ENCODE results near the gene TPBGL.
A peak's percentile ranks its signal among the peaks of the same experiment; 100 is the strongest.
"Not testable (repeated sequence)": the region's sequence is repeated elsewhere in the genome, so short reads cannot be mapped to it uniquely, and the experiment has no call there.

TPBGL gene

DNA sequence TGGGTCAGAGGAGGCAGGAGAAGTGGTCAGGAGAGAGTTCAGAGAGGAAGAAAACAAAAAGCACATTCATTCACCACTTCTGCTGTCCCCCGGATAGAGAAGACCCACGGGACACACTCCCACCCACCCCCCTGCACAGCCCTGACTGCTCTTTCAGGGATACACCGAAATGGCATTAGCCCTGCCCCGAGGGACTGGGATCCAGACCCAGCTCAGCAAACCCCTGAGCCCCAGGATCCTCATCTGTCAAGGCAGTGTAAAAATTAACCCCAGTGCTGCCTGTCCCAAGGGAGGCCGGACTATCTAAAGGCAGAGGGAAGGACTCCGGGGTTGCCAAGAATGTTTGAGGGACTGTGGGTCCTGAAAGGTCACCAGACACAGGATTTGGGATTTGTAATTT is 31.2 kb downstream of the TPBGL start:
- no peak for DNase-seq

DNA sequence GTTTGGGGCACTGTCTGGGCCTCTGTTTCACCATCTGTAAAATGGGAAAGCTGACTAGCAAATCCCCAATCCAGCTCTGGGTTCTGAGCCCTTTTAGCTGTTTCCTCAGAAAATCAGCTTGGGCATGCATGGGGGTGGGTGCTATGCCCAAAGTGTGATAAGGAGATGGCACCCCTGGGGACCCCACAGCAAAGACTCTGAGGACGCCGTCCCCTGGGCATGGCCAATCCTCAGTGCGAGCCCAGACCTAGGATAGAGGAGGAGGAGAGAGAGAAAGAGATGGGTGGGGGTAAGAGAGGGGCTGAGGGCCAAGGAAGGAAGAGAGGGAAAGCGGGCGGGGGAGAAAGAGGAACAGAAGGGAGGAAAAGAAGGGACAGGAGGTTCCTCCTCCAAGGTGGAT is 31.8 kb downstream of the TPBGL start:
- DNase-seq, result no peak

DNA sequence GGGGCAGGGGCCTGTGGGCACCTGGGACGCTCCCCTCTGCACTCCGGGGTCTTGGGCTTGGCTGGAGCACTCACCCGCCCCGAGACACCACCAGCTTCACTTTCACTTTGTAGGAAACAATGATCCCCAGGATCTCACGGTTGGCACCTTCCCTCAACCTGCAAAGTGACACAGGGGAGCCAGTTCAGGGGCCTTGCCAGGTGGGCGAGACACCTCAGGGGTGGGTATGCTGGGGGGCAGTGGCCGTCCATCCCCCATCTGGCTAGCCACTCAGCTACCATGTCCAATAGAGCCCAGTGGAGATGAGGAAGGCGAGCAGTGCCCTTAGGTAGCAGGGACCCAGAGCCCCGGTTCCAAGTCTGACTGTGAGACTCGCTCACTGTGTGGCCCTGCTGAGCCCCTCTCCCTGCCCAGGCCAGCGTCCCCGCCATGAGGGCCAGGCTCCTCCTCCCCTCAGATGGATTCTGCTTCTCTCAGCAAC is 32.3 kb downstream of the TPBGL start:
- no peak for DNase-seq

DNA sequence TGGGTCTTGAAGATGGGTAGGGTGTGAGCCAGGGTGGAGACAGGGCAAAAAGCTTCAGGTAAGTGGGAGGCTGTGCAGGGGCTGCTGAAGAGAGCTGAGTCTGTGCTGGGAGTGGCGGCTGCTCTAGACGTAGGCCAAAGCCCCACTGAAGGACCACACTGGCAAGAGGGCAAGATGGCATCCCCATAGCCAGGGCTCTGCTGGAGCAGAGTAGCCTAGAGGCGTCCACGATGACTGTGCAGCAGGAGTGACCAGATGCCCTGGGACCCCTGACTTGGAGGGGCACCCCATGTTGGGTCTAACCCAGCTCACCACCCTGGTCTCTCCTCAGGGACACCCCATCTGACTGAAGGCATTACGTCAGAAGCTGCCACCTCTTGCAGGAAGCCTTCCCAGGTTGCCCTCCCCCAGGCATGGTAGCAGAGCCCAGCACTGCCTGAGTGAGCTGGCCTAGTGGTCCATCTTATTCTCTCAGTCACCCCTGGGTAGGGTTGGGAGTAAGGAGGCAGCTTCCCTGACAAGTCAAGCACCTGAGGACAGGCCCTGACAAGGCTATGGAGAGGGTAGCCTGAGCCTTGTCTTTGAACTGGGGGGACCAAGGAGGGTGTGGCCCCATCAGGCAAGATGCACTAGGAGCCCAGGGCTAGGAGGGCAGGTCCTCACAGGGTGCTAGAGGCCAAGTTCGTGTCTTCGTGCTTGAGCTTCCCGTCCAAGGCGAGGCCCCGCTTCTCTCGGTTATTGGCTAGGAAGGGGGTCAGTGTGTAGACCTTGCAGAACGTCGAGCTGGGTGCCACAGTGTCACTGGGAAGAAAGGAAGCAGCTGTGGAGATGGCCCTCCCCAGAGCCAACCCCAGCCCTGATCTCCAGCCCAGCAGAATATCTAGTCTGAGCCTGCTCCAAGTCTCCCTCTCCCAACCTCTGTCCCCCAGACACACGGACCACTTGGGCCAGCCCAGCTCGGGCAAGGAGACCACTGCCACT is 33.1 kb downstream of the TPBGL start:
- DNase-seq, result no peak

DNA sequence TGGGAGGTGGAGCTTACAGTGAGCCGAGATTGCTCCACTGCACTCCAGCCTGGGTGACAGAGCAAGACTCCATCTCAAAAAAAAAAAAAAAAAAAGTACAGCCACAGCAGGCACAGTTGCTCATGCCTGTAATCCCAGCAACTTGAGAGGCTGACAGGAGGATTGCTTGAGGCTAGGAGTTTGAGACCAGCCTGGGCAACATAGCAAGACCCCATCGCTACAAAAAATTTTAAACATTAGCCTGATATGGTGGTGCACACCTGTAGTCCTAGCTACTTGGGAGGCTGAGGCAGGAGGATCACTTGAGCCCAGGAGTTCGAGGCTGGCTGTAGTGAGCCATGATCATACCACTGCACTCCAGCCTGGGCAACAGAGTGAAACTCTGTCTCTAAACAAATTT is 34.1 kb downstream of the TPBGL start:
- DNase-seq, result not testable (repeated sequence)

DNA sequence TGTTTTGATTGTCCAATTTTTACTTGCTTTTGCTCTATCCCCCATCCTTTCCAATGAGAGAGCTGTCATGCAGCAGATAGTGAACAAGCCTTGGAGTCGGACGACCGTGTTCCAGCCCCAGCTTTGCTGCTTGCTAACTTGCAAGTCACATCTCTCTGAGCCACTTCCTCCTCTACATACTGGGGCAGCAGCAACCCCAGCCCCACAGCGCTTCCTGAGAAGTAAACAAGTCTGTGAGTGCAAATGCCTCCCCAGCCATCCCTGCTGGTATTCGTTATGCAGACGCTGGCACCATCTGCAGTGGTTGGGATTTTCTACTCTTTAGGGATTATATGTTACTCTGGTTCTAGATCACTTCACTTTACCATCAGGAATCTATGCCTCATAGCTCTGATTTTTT is 35.0 kb downstream of the TPBGL start:
- peak in 16 of 56 donors; percentile 13 to 63 (median 35) for DNase-seq

DNA sequence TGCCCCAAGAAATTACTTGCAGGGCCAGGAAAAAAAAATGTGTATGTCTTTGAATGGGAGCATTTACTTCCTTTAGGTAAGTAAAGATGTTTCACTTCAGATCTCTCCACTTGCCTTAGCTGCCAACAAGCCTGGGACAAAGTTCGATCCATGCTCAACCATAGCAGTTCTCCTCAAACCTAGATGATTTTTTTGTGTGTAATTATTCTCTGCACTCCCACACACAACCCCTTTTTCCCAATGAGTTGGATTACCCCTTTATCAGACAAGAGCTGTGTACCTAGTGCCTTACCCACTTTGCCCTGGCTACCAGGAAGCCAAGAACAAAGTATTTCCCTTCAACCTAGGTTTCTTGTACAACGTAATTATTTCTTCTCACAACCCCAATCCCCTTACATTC is 35.6 kb downstream of the TPBGL start:
- DNase-seq, result no peak

DNA sequence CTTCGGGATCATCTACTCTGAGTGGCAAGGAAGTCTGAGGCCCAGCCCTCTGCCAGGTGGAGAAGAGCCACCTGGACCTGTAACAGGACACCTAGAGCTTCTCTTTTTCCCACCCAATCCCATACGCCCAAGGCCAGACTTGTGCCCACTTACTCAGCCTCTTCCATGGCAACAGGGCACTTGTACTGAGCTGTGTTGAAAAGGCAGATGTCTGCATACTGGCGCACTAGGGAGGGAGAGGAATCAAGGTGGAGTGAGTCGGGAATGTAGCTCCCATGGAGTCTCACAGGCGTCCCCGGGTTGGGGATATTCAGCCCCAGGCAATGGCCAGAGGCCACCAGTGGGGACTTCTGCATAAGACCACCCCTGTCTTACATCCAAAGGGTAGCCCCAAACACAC is 36.1 kb downstream of the TPBGL start:
- DNase-seq, result no peak

DNA sequence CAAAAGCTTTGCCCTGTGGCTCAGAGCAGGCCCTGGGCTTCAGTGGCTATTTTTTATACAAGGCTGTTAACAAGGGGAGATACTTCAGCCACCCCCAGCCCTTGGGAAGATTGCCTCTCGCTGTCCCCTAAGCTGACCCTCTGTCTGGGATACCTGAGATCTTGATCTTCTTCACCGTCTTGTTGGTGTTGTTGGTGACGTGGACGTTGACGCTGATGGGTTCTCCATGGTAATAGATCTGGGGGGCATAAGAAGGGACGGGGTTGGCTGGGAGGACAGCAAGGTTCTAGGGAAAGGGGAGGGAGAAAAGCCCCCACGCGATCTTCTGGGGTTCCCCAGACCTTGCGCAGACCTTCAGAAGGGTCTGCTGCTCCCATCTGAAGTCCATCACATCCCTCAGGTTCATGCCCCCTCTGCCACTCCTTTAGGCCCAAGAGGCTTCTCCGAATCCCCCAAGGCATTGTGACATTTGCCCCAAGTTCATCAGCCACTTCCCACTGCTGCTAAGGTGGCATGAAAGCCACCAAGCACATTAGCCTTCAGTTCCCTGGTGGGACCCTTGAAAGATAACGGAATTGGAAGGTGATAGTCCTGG is 36.7 kb downstream of the TPBGL start:
- DNase-seq, result no peak

DNA sequence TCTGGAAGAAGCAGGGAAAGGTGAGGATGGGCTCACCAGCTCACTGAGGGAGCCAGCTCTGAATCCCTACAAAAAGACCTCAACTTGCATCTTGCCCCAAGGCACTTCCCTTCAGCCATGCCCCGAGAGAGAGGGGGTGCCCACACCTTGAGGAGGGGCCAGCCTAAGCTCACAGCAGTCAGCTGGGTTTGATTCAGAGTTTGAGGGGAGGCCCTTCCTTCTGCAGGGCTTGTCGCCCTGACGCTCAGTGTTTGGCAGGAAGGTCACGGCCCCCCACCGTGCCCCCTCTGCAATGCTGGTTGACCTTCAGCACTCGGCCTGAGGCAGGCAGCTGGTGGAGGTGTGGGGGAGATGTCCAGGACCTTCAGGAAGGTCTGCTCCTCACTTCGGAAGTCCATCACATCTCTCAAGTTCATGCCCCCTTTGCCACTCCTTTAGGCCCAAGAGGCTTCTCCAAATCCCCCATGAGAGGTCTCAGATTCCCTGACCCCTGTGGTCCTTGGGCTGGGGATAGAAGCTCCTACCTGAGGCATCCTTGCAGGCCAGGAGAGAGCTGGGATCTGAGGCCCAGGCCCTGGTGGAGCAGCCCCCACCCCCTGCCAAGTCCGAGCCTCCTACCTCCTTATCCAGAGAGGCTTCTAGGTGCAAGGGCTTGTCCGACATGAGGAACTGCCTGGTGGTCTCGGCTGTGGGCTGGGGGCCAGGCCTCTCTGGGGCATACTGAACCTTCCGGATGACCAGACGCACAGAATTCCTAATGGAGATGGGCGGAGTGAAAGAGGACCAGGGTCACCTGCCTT is 37.6 kb downstream of the TPBGL start:
- DNase-seq, result no peak

DNA sequence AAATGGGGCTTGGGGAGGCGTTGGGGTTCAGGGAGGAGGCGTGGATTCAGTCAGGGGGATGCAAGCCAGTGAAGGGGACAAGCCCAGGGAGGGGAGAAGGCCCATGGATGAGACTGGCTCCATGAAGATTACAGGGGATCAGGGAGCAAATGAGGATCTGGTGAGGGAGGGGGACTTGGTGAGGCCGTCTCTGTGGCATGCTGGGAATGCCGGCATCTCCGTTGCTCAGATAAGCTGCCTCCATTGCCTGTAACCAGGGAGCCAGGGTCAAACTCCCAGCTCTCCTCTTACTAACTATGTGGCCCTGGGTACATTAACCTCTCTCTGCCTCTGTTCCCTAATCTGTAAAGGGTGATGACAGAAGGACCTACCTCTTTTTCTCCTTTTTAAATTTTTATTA is 38.7 kb downstream of the TPBGL start:
- DNase-seq, result no peak

DNA sequence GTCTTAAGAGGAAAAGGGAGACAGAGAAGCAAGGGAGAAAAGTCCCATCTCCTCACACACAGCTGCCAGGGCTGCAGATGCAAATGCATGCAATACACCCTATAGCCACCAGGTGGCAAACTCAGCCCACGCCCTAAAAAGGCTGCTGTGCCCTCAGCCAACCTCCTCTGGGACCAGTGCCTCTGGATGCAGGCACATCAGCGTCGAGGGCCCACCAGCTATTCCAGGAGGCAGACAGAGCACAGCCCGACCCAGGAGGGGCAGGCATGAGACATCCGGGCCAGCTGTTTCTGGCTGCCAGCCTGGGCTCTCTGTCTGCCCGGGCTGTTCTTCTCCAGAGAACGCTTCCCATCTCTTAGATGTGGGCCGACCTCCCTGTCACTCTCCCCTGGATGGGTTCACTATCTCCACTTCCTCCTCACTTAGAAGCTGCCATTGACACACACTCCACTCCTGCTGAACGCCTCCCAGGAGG is 39.7 kb downstream of the TPBGL start:
- DNase-seq, result peak in 52 of 56 donors; percentile 28 to 90 (median 72)

DNA sequence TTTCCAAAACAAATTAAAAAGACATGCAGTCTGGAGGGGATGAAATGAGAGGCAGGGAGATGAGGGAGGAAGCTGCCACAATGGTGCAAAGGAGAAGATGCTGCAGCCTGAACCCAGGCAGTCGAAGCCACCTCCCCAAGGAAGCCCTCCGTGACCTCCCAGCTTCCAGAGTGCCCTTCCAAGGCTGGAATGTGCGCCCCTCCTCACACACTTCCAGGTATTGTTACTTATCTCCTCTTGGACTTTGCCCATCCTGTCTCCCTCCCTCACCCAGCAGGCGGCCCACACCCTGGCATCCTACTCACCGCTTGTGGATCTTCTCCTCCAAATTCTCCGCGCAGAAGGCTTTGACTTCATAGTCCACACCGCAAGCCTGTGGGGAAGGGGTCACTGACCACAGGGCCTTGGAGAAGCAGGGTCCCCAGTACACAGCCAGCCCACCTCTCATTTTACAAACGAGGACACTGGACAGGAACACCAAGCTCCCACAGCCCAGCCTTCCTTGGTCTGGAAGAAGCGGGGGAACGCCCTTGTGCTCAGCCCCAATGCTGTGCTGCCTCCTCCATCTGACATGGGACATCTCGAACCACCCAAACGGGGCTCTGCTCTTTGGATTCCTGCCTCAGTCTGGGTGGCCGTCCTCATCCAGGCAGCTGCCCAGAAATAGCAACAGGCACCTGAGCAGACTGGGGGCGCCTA is 40.3 kb downstream of the TPBGL start:
- no peak for DNase-seq

DNA sequence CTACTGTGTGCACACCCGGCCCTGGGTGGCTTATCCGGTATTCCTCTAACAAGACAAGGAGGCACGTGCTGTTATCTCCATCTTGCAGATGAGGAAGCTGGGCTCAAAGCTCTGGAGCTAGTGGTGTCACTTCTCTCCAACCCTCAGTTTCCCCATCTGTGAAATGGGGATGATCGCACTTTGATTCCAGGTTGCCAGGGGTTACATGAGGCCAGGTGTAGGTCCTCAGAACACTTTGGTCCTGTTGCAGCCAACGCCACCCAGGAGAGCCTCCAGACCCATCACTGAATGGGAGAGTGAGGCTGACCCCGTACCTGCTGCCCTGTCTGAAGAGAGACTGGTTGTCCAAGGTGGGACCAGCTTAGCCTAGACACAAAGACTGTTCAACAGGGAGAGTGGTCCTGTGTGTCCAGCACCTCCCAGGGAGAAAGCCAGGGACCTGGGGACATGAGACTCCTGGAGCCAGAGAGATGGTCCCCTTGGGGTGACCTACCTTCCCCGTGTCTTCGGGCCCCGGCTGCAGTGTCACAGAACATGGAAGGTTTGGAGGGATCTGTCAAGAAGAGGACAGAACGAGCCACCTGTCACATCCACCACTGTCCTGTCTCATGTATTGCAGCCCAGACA is 41.0 kb downstream of the TPBGL start:
- no peak for DNase-seq

DNA sequence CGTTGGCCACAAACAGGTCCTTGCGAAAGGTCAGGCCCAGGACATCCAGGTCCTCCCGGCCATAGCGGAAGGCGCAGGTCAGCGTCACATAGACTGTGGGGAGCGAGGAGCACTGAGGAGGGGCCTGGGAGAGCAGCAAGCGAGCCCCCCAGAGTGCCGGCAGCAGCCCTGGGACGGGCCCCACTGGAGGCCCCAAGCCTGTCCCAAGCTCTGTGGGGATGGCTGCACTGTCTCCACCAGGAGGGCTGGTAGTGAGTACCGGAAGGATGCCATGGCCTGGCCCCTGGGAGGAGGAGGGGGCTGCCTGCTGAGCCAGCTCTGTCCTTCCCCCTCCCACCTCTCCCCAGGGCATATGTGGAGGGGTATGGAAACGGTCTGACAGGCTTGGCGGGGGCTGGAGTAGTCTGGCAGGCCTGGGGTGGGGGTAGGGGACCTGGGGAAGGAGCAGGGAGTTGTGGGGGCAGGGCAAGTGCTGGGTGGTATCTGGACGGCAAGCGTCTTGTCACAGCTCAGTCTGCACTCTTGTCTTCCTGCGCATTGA is 42.9 kb downstream of the TPBGL start:
- no peak for DNase-seq

DNA sequence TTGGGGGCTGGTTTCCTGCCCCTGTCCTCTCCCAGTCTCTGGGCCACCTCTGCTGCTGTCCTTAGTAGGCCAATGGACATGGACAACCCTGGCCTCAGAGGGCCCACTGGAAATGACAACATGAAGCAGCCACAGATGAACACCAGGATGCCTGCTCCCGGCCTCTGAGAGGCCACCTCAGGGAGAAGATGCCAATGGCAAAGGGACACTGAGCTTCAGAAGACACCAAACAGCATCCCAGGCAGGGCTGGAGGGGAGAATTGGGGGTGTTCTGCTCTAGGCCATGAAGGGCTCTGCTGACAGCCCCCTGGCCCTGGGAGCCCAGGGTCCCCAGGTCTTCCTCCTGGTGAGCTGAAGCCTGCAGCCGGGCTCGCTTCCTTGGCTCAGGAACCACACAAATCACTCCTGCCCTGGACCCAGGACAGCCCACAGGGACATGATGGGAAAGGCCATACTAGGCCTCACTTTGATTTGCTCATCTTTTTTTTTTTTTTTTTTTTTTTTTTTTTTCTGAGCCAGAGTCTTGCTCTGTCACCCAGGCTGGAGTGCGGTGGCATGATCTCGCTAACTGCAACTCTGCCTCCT is 45.3 kb downstream of the TPBGL start:
- DNase-seq, result no peak

DNA sequence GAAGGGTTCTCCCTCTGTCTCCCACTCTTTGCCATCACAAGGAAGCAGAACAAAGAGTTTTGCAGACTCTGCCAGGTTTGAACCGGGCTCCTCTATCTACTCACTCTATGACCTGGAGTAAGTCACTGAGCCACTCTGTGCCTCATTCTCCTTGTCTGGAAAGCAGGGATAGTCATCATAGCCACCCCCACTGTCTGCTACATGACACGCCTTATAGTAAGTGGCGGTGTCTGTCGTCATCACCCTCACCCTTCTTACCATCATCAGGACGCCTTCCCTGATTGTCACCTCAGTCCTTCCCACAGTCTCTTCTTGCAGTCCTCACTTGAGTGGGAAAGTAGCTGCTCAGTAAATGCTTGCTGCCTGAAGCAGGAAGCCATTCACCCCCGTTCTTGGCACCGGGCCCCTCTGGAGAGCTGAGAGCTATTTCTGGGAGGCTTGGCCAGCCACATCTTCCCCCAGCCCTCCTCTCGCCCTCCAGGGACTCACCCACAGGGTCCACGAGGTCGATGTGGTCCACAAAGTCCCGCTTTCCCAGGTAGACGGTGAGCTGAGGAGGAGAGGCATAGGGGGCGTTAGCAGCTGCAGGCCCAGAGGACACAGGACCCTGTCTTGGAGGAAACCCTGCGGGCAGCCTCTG is 46.4 kb downstream of the TPBGL start:
- no peak for DNase-seq

DNA sequence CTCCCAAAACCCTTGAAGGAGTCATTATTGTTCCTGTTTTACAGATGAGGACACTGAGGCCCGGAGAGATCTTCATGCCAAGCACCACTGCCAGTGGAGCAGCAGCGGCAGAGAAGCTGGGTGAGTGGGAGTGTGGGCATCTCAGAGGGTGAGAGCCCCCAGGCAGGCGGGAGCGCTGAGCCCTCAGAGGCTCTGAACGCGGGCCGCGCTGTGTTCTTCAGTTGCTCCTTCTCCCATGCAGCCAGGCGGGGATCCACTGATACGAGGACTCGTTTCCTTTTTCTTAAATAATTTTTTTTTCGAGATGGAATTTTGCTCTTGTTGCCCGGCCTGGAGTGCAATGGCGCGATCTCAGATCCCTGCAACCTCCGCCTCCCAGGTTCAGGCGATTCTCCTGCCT is 47.0 kb downstream of the TPBGL start:
- DNase-seq, result no peak

DNA sequence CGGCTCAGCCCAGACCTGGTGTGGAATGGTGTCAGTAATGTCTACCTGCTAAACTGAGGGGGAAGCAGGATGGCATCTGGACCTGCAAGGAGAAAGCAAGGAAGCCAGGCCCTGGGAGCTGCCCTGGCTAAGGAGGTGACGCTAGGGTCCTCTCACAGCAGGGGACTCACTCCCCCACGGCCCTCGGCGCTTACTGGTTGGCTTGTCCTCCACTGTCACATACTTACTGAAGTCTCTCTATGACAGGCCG is 48.9 kb downstream of the TPBGL start:
- DNase-seq, result no peak

DNA sequence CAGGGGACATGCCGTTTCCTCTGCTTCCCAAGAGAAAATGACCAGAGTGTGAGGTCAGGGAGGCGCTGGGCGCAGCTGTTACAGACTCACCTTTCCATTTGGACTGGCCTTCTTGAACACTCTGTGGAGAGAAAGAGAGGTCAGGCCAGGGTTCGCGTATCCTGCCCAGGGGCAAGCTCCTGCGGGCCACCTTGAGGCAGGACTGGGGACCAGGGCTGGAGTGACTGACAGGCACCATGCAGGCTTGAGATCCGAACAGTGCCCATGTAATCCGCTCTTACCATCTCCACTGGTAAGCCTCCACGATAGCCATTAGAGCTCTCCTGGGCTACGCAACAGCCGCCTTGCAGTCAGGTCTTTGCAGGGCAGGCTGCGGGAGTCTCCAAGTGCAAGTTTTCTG is 49.3 kb downstream of the TPBGL start:
- DNase-seq, result no peak
